ENCODE data around the gene ISG15. TPM values are rescaled to one million over a fixed set of nuclear protein-coding genes. Genes with fewer than 3 reads are reported as not detected.

The ISG15 gene
- total and polyA plus RNA-seq, 4 experiments from 2014 or later, result 31.6 to 309 (median 123) TPM

DNA sequence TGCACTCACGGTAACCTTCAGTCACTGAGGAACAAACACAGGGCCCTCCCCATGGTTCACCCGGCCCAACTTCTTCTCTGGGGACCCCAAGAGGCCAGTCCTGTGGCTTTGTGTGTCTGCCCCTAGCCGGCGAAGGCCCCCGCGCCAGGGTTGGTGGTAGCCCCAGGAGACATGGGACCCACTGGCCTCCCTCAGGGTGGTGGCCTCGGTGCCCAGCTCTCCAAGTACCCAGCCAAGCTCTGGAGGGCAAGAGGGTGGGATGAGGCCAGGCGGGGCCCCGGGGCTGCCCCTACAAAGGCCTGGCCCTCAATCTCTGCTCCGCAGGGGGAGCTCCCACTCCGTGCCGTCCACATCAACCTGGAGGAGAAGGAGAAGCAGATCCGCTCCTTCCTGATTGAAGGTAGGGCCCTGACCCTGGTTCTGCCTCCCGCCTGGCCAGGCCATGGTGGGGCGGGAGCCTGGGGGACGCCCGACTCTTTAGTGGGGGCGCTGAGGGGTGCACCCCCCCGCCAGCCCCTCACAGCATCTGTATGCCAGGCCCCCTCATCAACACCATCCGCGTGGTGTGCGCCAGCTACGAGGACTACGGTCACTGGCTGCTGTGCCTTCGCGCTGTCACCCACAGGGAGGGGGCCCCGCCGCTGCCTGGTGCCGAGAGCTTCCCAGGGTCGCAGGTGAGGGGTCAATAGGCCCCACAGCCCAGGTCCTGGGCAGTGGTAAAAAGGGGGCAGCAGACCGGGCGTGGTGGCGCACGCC is 41.4 kb upstream of the ISG15 start:
- H3K9me3 ChIP-seq (ENCODE audit: control insufficient read depth in 1 of 2, low read length in 2 of 2), result no peaks in the 10 kb centered on the region
- no peaks in the 10 kb centered on the region for H3K9me3 Mint-ChIP-seq
- peaks cover 15% of the 10 kb centered on the region for H3K4me1 ChIP-seq (ENCODE audit: insufficient read depth, low read length)
- CTCF ChIA-PET (ENCODE audit: partially characterized antibody), result no interaction called here
- intact Hi-C loops (cut with micrococcal nuclease), result no loop called here
- H3K36me3 Mint-ChIP-seq, result no peaks in the 10 kb centered on the region
- H3K27ac ChIP-seq (ENCODE audit: low read depth, low read length), result no peak overlapping the region
- no peaks in the 10 kb centered on the region for H3K36me3 ChIP-seq (ENCODE audit: insufficient read depth, low read length)
- peaks cover 4 to 16% (median 5%) of the 10 kb centered on the region in 4 donors for H3K4me1 Mint-ChIP-seq
- no peaks in the 10 kb centered on the region for H3K27me3 ChIP-seq (ENCODE audit: insufficient read depth, low read length)
- no peak overlapping the region for H3K4me3 Mint-ChIP-seq
- no peak overlapping the region for H3K4me3 ChIP-seq (ENCODE audit: low read length in 2 of 2)
- H3K27me3 Mint-ChIP-seq, result peaks cover 1 to 7% of the 10 kb centered on the region in 2 donors
- DNase-seq, result no peak
- no peak overlapping the region for H3K27ac Mint-ChIP-seq
- POLR2A ChIA-PET (ENCODE audit: partially characterized antibody), result no interaction called here

DNA sequence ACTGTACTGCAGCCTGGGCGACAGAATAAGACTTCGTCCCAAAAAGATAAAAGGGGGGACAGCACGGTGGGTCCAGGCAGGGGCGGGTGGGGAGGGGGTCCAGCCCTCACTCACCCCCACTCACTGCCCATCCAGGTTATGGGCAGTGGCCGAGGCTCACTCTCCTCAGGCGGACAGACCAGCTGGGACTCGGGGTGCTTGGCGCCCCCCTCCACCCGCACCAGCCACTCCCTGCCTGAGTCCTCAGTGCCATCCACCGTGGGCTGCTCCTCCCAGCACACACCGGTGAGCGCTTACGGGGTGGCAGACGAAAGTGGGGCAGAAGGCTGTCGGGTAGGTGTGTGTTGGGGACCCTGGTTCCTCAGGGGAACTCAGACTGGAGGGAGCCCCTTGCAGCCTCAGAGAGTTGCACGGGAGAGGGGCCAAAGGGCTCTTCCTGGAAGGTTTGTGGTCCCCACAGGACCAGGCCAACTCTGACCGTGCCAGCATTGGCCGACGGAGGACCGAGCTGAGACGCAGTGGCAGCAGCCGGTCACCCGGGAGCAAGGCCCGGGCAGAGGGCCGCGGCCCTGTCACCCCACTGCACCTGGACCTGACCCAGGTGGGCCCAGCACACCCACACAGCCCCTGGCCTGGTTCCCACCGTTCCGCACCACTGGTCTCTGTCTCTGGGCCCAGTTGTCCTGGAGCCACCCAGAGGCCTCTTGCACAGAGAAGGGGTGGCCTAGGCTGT is 40.4 kb upstream of the ISG15 start:
- H3K4me1 Mint-ChIP-seq, result peaks cover 4 to 16% (median 5%) of the 10 kb centered on the region in 4 donors
- no peak overlapping the region for H3K27ac Mint-ChIP-seq
- H3K36me3 Mint-ChIP-seq, result no peaks in the 10 kb centered on the region
- H3K4me1 ChIP-seq (ENCODE audit: insufficient read depth, low read length), result peaks cover 9% of the 10 kb centered on the region
- no peak overlapping the region for H3K27ac ChIP-seq (ENCODE audit: low read depth, low read length)
- intact Hi-C loops (cut with micrococcal nuclease), result no loop called here
- H3K9me3 Mint-ChIP-seq, result no peaks in the 10 kb centered on the region
- no peaks in the 10 kb centered on the region for H3K27me3 ChIP-seq (ENCODE audit: insufficient read depth, low read length)
- no peaks in the 10 kb centered on the region for H3K36me3 ChIP-seq (ENCODE audit: insufficient read depth, low read length)
- DNase-seq, result no peak
- H3K4me3 ChIP-seq (ENCODE audit: low read length in 2 of 2), result no peak overlapping the region
- ChIA-PET POLR2A (ENCODE audit: partially characterized antibody) (no interaction called here), CTCF (ENCODE audit: partially characterized antibody) (no interaction called here)
- peaks cover 1 to 7% of the 10 kb centered on the region in 2 donors for H3K27me3 Mint-ChIP-seq
- no peak overlapping the region for H3K4me3 Mint-ChIP-seq
- no peaks in the 10 kb centered on the region for H3K9me3 ChIP-seq (ENCODE audit: control insufficient read depth in 1 of 2, low read length in 2 of 2)

DNA sequence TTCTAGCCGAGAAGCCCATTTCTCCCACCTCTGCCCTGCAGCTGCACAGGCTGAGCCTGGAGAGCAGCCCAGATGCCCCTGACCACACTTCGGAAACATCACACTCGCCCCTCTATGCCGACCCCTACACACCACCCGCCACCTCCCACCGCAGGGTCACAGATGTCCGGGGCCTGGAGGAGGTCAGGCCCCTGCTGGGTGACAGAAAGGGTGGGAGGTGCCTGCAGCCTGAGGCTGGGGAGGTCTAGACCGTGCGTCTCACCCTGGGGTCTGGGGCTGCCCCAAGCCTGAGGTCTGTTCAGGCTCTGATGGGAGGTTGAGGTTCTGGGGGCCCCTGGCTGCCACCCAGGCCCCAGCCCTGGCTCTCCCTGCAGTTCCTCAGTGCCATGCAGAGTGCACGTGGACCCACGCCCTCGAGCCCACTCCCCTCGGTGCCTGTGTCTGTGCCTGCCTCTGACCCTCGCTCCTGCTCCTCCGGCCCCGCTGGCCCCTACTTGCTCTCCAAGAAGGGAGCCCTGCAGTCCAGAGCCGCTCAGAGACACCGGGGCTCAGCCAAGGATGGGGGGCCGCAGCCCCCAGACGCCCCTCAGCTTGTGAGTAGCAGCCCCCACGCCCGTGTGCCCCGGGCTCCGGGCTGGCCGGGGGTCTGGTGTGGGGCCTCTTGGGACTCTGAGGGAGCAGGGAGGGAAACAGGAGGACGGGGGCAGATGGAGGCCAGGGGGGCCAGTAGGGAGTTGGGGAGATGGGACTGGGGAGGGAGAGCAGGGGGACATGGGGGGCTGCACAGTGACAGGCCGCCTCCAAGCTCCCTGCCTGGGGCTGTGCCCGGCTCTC is 39.6 kb upstream of the ISG15 start:
- H3K4me3 Mint-ChIP-seq, result no peak overlapping the region
- POLR2A ChIA-PET (ENCODE audit: partially characterized antibody), result no interaction called here
- Histone ChIP-seq H3K27me3 (ENCODE audit: insufficient read depth, low read length) (no peaks in the 10 kb centered on the region), H3K4me1 (ENCODE audit: insufficient read depth, low read length) (peaks cover 9% of the 10 kb centered on the region), H3K36me3 (ENCODE audit: insufficient read depth, low read length) (no peaks in the 10 kb centered on the region), H3K27ac (ENCODE audit: low read depth, low read length) (no peak overlapping the region), H3K4me3 (ENCODE audit: low read length in 2 of 2) (no peak overlapping the region), H3K9me3 (ENCODE audit: control insufficient read depth in 1 of 2, low read length in 2 of 2) (no peaks in the 10 kb centered on the region)
- intact Hi-C loops (cut with micrococcal nuclease), result no loop called here
- H3K27me3 Mint-ChIP-seq, result peaks cover 3 to 10% of the 10 kb centered on the region in 2 donors
- CTCF ChIA-PET (ENCODE audit: partially characterized antibody), result no interaction called here
- H3K36me3 Mint-ChIP-seq, result no peaks in the 10 kb centered on the region
- H3K9me3 Mint-ChIP-seq, result no peaks in the 10 kb centered on the region
- no peak overlapping the region for H3K27ac Mint-ChIP-seq
- no peak for DNase-seq
- peaks cover 4 to 21% (median 5%) of the 10 kb centered on the region in 4 donors for H3K4me1 Mint-ChIP-seq

- no peak overlapping the region for H3K4me3 Mint-ChIP-seq
- no peak overlapping the region for H3K27ac ChIP-seq (ENCODE audit: low read depth, low read length)
- peaks cover 3 to 10% of the 10 kb centered on the region in 2 donors for H3K27me3 Mint-ChIP-seq
- intact Hi-C loops (cut with micrococcal nuclease), result no loop called here
- H3K4me1 Mint-ChIP-seq, result peaks cover 4 to 17% (median 5%) of the 10 kb centered on the region in 4 donors
- H3K4me1 ChIP-seq (ENCODE audit: insufficient read depth, low read length), result peaks cover 9% of the 10 kb centered on the region
- H3K36me3 Mint-ChIP-seq, result no peaks in the 10 kb centered on the region
- no peak overlapping the region for H3K27ac Mint-ChIP-seq
- no peaks in the 10 kb centered on the region for H3K9me3 Mint-ChIP-seq
- ChIA-PET POLR2A (ENCODE audit: partially characterized antibody) (no interaction called here), CTCF (ENCODE audit: partially characterized antibody) (no interaction called here)
- no peak for DNase-seq
- no peak overlapping the region for H3K4me3 ChIP-seq (ENCODE audit: low read length in 2 of 2)
- H3K9me3 ChIP-seq (ENCODE audit: control insufficient read depth in 1 of 2, low read length in 2 of 2), result no peaks in the 10 kb centered on the region
- H3K36me3 ChIP-seq (ENCODE audit: insufficient read depth, low read length), result no peaks in the 10 kb centered on the region
- no peaks in the 10 kb centered on the region for H3K27me3 ChIP-seq (ENCODE audit: insufficient read depth, low read length)
Measured at GRCh38 chr1:974293-974640, 39.0 kb upstream of the ISG15 start.

DNA sequence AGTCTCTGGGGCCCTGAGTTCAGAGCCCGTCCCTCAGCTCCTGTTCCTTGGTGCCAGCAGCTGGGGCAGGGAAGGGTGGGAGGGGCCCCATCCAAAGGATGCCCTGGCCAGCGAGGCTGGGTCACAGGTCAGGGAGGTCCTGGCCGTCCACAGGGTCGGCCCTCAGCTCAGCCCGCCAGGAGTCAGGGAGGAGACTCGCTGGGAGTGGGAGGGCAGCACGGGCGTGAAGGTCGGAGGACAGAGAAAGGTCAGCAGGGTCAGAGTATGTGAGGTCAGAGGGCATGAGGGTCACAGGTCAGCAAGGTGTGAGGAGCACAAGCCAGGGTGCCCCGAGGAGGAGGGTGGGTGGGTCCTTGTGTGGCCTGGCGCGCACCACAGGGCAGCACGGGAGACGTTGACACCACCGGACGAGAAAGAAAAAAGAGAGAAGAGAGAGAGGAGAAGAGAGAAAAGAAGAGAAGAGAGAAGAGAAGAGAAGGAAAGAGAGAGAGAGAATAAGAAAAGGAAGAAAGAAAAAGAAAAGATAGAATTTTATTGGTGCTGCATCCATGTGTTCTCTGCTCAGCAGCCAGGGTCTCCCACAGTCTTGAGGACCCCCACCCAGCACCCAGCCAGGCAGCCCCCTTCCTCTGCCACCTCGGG is 38.5 kb upstream of the ISG15 start:
- Histone ChIP-seq H3K4me1 (ENCODE audit: insufficient read depth, low read length) (peaks cover 9% of the 10 kb centered on the region), H3K27me3 (ENCODE audit: insufficient read depth, low read length) (no peaks in the 10 kb centered on the region), H3K27ac (ENCODE audit: low read depth, low read length) (no peak overlapping the region), H3K4me3 (ENCODE audit: low read length in 2 of 2) (no peak overlapping the region), H3K9me3 (ENCODE audit: control insufficient read depth in 1 of 2, low read length in 2 of 2) (no peaks in the 10 kb centered on the region), H3K36me3 (ENCODE audit: insufficient read depth, low read length) (no peaks in the 10 kb centered on the region)
- Mint-ChIP-seq H3K4me1 (peaks cover 3 to 12% (median 5%) of the 10 kb centered on the region in 4 donors), H3K27me3 (peaks cover 2 to 8% of the 10 kb centered on the region in 2 donors), H3K27ac (no peak overlapping the region), H3K36me3 (no peaks in the 10 kb centered on the region), H3K9me3 (no peaks in the 10 kb centered on the region), H3K4me3 (no peak overlapping the region)
- POLR2A ChIA-PET (ENCODE audit: partially characterized antibody), result interaction anchor here (1.7 to 1.8 kb wide), 2 partner anchors 8 to 69 kb away, joined by 6 to 9 read pairs; partner anchors contain the start of gene PLEKHN1
- DNase-seq, result no peak
- intact Hi-C loops (cut with micrococcal nuclease), result no loop called here
- CTCF ChIA-PET (ENCODE audit: partially characterized antibody), result interaction anchor here (1.8 to 1.9 kb wide), 4 partner anchors 8 to 105 kb away, joined by 4 to 14 read pairs (median 10); partner anchors contain the start of gene PLEKHN1

GRCh38 chr1:975365-975764 is 37.9 kb upstream of the ISG15 start:
- H3K4me3 ChIP-seq (ENCODE audit: low read length in 2 of 2), result no peak overlapping the region
- H3K27ac Mint-ChIP-seq, result peak overlapping the region in 1 of 7 donors; percentile 16
- no peak overlapping the region for H3K27ac ChIP-seq (ENCODE audit: low read depth, low read length)
- POLR2A ChIA-PET (ENCODE audit: partially characterized antibody), result interaction anchor here (1.7 to 1.8 kb wide), 2 partner anchors 9 to 70 kb away, joined by 6 to 9 read pairs; partner anchors contain the start of gene PLEKHN1
- H3K27me3 ChIP-seq (ENCODE audit: insufficient read depth, low read length), result no peaks in the 10 kb centered on the region
- H3K9me3 Mint-ChIP-seq, result no peaks in the 10 kb centered on the region
- no peaks in the 10 kb centered on the region for H3K36me3 ChIP-seq (ENCODE audit: insufficient read depth, low read length)
- intact Hi-C loops (cut with micrococcal nuclease), result no loop called here
- no peaks in the 10 kb centered on the region for H3K36me3 Mint-ChIP-seq
- peaks cover 2 to 8% of the 10 kb centered on the region in 2 donors for H3K27me3 Mint-ChIP-seq
- CTCF ChIA-PET (ENCODE audit: partially characterized antibody), result interaction anchor here (1.8 to 1.9 kb wide), 4 partner anchors 8 to 105 kb away, joined by 4 to 14 read pairs (median 10); partner anchors contain the start of gene PLEKHN1
- no peaks in the 10 kb centered on the region for H3K9me3 ChIP-seq (ENCODE audit: control insufficient read depth in 1 of 2, low read length in 2 of 2)
- DNase-seq, result no peak
- peaks cover 9% of the 10 kb centered on the region for H3K4me1 ChIP-seq (ENCODE audit: insufficient read depth, low read length)
- H3K4me1 Mint-ChIP-seq, result peaks cover 3 to 12% (median 5%) of the 10 kb centered on the region in 4 donors
- H3K4me3 Mint-ChIP-seq, result peak overlapping the region in 1 of 8 donors; percentile 26
